Cardiac fibroblast (primary cell): ENCODE data around the gene PALLD.
A peak's percentile ranks its signal among the peaks of the same experiment; 100 is the strongest.

ENCODE experiments used
- DNase-seq, 2 donors: peaks; one replicate each; pipeline versions ENCODE4 v3.0.0 to v3.0.0-alpha.2; 2010; ENCODE audit warnings: low read depth in 2 of 2
- H3K4me3 ChIP-seq, 2 donors: replicated peaks in 1 of 2; 1 replicate in 1 of 2; 2 replicates in 1 of 2; pipeline ENCODE4 v1.5.1; 2011; ENCODE audit warnings: low read depth in 2 of 2, low read length in 2 of 2, mild to moderate bottlenecking in 2 of 2, moderate library complexity in 1 of 2
- TF ChIP-seq, protein P1 (sequence below): IDR thresholded peaks from one replicate; pipeline ENCODE4 v1.5.1; 2011; ENCODE audit warnings: low read depth, mild to moderate bottlenecking, low read length, inconsistent platforms

Gene PALLD

DNA sequence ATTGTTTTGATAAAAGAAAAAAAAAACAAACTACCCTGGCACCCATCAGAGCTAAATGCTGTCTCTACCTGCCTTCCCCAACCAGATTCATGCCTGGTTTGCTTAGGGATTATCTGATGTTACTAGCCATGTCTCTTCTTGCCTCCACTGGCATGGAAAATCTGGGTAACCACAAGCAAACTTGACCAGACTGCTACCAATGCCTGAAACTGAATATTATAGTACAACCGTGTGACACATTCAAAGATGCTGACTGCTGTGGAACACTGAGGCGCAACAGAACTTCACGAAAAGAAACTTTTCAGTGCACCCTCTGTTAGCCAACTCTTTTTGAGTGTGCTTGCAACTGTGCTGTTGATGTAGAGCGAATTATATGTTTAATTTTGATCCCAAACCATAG, 285.1 kb downstream of the PALLD start:
- H3K4me3 ChIP-seq, result no peak overlapping the region
- TF ChIP-seq, protein P1, sequence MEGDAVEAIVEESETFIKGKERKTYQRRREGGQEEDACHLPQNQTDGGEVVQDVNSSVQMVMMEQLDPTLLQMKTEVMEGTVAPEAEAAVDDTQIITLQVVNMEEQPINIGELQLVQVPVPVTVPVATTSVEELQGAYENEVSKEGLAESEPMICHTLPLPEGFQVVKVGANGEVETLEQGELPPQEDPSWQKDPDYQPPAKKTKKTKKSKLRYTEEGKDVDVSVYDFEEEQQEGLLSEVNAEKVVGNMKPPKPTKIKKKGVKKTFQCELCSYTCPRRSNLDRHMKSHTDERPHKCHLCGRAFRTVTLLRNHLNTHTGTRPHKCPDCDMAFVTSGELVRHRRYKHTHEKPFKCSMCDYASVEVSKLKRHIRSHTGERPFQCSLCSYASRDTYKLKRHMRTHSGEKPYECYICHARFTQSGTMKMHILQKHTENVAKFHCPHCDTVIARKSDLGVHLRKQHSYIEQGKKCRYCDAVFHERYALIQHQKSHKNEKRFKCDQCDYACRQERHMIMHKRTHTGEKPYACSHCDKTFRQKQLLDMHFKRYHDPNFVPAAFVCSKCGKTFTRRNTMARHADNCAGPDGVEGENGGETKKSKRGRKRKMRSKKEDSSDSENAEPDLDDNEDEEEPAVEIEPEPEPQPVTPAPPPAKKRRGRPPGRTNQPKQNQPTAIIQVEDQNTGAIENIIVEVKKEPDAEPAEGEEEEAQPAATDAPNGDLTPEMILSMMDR, result no peak
- no peak for DNase-seq

DNA sequence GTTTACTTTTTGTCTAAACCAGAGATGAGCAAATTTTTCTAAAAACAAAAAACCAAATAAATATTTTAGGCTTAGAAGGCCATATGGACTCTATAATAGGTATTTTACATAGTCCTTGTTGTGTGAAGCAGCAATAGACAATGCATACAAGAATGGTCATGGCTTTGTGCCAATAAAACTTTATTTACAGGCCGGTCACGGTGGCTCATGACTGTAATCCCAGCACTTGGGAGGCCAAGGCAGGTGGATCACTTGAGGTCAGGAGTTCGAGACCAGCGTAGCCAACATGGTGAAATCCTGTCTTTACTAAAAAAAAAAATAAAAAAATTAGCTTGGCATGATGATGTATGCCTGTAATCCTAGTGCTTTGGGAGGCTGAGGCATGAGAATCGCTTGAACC, 285.6 kb downstream of the PALLD start:
- H3K4me3 ChIP-seq, result no peak overlapping the region
- TF ChIP-seq, protein P1, result no peak
- no peak for DNase-seq

DNA sequence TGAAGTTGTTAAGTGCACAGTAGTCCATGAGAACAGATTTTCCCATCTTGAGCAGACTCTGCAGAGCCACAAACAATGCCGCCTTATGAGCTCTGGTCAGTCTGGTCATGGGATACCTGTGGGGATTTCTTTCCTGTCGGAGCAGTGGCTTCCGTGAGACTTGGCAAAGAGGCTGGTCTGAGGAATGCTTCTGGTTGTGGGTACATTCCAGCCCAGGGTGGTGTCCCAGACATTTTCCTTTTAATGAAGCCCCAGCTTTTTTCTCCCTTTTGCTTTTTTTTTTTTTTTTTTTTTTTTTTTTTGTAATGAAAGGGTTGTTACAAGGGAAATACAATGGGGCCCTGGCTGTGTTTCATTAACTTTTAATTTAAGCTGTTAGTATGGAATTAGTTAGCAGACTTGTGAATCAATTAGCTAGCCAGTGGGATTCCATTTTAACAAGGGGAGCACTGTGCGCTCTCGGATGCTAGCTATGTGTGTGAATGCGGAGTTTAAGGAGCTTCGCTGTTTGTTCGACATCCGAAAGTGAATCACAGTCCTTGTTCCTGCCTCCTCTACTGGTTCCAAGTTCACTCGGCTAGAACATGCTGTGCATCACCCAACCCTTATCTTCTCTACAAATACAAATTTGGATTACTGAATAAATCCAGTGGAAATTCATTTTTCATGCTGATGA, 288.1 kb downstream of the PALLD start:
- TF ChIP-seq, protein P1, result no peak
- peak in 1 of 2 donors; percentile 47 for DNase-seq
- no peak overlapping the region for H3K4me3 ChIP-seq

DNA sequence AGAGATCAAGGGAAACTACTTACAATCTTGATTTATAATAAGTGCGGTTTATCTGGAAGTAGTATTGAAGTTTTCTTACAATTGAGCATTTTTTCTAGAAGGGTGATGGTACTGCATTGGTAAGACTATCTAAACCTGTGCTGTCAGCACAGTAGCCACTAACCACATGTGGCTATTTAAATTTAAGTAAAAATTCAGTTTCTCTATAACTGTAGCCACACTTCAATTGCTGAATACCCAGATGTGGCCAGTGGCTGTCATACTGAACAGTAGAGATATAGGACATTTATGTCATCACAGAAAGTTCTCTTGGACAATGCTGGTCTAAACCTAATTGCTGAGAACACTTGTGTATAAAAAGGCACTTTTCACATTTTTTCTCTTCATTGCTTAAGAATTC, 290.5 kb downstream of the PALLD start:
- no peak overlapping the region for H3K4me3 ChIP-seq
- TF ChIP-seq, protein P1, result no peak
- DNase-seq, result no peak

DNA sequence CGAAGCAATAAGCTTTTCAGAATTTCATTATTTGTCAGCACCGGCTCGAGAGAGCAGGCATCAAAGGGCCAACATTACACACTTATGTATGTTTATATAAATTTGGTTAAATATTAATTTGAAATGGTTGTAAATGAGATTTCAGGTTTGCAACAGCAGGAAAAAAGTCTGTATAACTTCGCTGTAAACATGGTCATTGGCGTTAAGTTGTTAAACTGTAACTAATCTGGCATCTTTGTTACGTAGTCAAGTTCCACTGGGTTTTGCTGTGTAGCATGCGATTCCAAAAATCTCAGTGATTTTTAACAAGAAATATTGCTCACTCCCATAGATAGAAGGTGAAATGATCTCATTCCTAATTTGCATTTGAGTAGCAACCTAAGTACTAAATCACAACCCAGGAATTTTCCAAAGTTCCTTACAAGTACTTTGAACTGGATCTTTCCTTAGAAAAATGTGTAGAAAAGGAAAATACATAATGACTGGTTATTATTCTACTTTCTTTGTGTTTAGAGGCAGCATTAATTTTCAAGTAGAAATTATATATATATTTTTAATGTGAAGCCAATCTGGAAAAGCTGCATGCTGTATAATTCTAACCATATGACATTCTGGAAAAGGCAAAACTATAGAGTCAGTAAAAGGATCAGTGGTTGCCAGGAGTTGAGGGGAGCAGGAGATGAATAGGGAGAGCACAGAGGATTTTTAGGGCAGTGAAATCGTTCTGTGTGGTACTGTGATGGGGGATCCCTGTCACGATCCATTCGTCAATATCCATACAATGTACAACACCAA, 291.1 kb downstream of the PALLD start:
- no peak overlapping the region for H3K4me3 ChIP-seq
- TF ChIP-seq, protein P1, result no peak
- DNase-seq, result no peak

DNA sequence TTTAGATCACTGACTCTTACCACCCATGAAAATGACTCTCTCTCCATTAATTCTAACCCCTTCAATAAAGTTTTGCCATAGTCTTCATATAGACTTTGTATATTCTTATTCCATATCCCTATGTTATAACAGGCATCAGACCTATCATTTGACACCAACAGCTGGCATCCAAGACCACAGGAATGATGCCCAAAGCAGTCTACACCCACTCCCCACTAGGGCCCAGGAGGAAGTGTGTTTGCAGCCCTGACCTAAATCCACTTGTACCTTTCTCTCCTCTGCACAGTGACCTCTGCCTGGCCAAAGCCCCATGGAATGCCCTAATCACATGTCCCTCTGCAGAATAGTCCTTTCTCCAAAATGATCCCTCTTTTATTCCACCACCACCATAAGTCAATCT, 294.0 kb downstream of the PALLD start:
- no peak for DNase-seq
- TF ChIP-seq, protein P1, result no peak

More for the DNA sequence above, 294.0 kb downstream of the PALLD start:
- H3K4me3 ChIP-seq, result no peak overlapping the region
